Loucy (cell line): ENCODE results near the gene FIS1.

Experiments
- EZH2phosphoT487 ChIP-seq: fragments of 200-600 bp; IDR thresholded peaks from 2 replicates; pipeline ENCODE4 v1.6.1; 2018; ENCODE audit warnings: antibody characterized with exemption, mild to moderate bottlenecking, moderate library complexity, borderline replicate concordance
- TF ChIP-seq, protein P1 (sequence below): fragments of 200-600 bp; sonication (generic); conservative IDR thresholded peaks from 2 replicates; pipeline ENCODE4 v1.5.1; 2014; ENCODE audit warnings: mild to moderate bottlenecking, antibody characterized with exemption, low read length

DNA sequence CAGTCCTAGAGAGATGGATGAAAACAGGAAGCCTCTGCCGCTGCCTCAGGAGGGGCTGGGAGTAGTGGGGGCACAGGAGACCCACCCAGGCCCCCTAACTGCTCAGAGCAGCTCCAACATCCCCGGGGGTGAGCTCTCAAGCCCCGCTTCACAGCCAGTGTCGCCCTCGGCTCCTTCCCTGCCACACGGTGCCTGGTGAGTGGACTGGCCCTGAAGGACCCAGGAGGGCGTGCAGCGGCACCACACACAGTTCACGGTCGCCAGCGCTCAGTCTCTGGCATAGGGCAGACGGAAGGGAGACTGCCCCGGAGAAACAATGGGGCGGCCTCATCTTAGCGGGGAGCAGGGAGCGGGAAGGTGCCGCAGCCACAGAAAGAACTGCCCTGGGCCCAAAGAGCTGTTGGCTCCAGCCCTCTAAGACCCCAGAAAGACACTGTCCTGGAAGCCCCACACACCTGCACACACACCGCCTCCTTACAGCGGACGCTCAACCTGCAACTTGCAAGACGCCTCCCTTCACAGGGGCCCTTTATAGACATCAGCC lies 8.5 kb downstream of the FIS1 start:
- TF ChIP-seq, protein P1, sequence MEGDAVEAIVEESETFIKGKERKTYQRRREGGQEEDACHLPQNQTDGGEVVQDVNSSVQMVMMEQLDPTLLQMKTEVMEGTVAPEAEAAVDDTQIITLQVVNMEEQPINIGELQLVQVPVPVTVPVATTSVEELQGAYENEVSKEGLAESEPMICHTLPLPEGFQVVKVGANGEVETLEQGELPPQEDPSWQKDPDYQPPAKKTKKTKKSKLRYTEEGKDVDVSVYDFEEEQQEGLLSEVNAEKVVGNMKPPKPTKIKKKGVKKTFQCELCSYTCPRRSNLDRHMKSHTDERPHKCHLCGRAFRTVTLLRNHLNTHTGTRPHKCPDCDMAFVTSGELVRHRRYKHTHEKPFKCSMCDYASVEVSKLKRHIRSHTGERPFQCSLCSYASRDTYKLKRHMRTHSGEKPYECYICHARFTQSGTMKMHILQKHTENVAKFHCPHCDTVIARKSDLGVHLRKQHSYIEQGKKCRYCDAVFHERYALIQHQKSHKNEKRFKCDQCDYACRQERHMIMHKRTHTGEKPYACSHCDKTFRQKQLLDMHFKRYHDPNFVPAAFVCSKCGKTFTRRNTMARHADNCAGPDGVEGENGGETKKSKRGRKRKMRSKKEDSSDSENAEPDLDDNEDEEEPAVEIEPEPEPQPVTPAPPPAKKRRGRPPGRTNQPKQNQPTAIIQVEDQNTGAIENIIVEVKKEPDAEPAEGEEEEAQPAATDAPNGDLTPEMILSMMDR: no peak
- no peak for TF ChIP-seq EZH2phosphoT487
